HCT116 (cell line): ENCODE results near the gene SIRPB2.

Source experiments
- EGR1 ChIP-seq: IDR thresholded peaks from 2 replicates; pipeline ENCODE4 v1.6.1; 2012; ENCODE audit warnings: low read depth
- EZH2 ChIP-seq: fragments of 200-600 bp; sonication (generic); IDR thresholded peaks from 2 replicates; pipeline ENCODE4 v1.6.1; 2017; ENCODE audit warnings: antibody characterized with exemption, mixed run types
- EZH2phosphoT487 ChIP-seq: fragments of 200-600 bp; IDR thresholded peaks from 2 replicates; pipeline ENCODE4 v1.6.1; 2018; ENCODE audit warnings: antibody characterized with exemption, borderline replicate concordance
- JUND ChIP-seq: IDR thresholded peaks from 2 replicates; pipeline ENCODE4 v1.6.1; 2012
- POLR2A ChIP-seq: IDR thresholded peaks from 2 replicates; pipeline ENCODE4 v1.7.0; 2011; ENCODE audit warnings: borderline replicate concordance; ENCODE audit not compliant: insufficient read depth, insufficient read length; ENCODE audit errors: extremely low read depth
- POLR2AphosphoS5 ChIP-seq: IDR thresholded peaks from 2 replicates; pipeline ENCODE4 v1.6.1; 2011; ENCODE audit warnings: mild to moderate bottlenecking, low read depth, low read length, moderate library complexity
- TF ChIP-seq, protein P1 (sequence below), 3 experiments: fragments of 200-600 bp in 1 of 3; sonication (generic) in 1 of 3; IDR thresholded peaks in 2 of 3; conservative IDR thresholded peaks in 1 of 3; 2 replicates each; pipeline ENCODE4 v1.5.1; 2012 to 2017; ENCODE audit warnings: low read depth in 2 of 3, low read length in 2 of 3, antibody characterized with exemption in 1 of 3, borderline replicate concordance in 1 of 3, control low read depth in 1 of 3, mild to moderate bottlenecking in 1 of 3, mixed read lengths in 1 of 3, mixed run types in 1 of 3, moderate library complexity in 1 of 3; ENCODE audit not compliant: insufficient read depth in 1 of 3
- TF ChIP-seq, protein P2 (sequence below): IDR thresholded peaks from 2 replicates; pipeline ENCODE4 v1.6.1; 2012

DNA sequence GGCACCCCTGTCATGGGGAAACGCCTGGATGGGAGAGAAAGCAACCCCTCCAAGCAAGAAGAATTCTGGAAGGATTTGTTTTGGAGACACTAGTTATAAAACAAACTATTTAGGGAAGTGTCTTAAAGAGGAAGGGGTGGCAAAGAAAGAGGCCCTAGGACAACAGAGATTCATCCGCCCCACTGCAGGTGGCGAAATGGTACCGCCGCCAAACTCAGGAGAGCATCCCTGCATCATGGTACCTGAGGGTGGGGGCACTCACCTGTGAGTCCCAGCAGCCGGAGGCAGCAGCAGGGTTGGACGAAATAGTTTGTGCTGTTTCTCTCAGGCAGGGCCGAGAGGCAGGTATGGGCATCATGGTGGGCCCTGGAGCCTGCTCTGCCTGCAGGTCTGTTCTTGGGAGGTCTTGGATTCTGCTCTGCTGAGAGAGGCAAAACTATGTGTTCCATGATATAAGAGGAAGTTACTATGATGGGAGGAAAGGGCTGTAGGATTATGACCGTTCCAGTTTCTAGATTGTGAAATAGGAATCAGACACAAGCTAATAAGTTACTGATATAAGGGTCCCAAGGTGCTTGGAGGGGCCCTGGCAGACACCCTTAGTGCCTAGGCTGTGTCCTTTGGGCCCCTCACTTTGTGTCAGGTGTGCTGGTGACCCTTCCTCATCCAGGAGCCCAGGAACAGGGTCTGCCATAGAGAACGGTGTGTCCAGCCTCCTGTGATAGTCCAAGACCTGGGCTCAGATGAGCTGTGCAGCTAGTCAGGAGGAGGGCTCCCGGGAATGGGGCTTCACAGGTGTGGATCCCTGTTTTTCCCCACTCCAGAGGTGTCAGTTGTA lies 45.9 kb upstream of the SIRPB2 start:
- TF ChIP-seq EZH2phosphoT487 (no peak), JUND (no peak), EGR1 (no peak), EZH2 (no peak), POLR2AphosphoS5 (no peak), POLR2A (no peak)
- TF ChIP-seq, protein P1, sequence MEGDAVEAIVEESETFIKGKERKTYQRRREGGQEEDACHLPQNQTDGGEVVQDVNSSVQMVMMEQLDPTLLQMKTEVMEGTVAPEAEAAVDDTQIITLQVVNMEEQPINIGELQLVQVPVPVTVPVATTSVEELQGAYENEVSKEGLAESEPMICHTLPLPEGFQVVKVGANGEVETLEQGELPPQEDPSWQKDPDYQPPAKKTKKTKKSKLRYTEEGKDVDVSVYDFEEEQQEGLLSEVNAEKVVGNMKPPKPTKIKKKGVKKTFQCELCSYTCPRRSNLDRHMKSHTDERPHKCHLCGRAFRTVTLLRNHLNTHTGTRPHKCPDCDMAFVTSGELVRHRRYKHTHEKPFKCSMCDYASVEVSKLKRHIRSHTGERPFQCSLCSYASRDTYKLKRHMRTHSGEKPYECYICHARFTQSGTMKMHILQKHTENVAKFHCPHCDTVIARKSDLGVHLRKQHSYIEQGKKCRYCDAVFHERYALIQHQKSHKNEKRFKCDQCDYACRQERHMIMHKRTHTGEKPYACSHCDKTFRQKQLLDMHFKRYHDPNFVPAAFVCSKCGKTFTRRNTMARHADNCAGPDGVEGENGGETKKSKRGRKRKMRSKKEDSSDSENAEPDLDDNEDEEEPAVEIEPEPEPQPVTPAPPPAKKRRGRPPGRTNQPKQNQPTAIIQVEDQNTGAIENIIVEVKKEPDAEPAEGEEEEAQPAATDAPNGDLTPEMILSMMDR (IDR thresholded peaks at IDR 0.05 in 2 of 3, conservative IDR thresholded peaks at IDR 0.05 in 1 of 3; ENCODE audit: borderline replicate concordance in 1 of 3, insufficient read depth in 1 of 3, low read depth in 2 of 3, low read length in 2 of 3), result no peak
- TF ChIP-seq, protein P2, sequence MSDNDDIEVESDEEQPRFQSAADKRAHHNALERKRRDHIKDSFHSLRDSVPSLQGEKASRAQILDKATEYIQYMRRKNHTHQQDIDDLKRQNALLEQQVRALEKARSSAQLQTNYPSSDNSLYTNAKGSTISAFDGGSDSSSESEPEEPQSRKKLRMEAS, result no peak
